NCI-H446 treated with DMSO at 0.1 percent for 48 hours (cell line): ENCODE data around the gene DHX29.

Experiments used
- DNase-seq: peaks from one replicate; lab custom pipeline; 2025; lab: John Stamatoyannopoulos, UW

DHX29 gene

DNA sequence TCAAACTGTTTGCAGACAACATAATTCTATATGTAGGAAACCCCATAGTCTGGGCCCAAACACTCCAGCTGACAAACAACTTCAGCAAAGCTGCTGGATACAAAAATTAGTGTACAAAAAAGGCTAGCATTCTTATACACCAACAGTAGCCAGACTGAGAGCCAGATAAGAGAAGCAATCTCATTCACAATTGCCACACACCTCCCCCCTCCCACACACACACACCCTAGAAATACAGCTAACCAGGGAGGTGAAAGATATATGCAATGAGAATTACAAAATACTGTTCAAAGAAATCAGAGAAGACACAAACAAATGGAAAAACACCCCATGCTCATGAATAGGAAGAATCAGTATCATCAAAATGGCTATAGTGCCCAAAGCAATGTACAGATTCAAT is 9.3 kb upstream of the DHX29 start:
- no peak for DNase-seq

DNA sequence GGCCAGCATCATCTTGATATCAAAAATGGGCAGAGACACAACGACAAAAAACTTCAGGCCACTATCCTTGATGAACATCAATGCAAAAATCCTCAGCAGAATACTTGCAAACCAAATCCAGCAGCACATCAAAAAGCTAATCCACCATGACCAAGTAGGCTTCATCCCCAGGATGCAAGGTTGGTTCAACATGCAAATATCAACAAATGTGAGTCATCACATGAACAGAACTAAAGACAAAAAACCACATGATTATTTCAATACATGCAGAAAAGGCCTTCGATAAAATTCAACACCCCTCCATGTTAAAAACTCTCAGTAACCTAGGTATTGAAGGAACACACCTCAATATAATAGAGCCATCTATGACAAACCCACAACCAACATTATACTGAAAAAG is 8.8 kb upstream of the DHX29 start:
- DNase-seq = no peak

DNA sequence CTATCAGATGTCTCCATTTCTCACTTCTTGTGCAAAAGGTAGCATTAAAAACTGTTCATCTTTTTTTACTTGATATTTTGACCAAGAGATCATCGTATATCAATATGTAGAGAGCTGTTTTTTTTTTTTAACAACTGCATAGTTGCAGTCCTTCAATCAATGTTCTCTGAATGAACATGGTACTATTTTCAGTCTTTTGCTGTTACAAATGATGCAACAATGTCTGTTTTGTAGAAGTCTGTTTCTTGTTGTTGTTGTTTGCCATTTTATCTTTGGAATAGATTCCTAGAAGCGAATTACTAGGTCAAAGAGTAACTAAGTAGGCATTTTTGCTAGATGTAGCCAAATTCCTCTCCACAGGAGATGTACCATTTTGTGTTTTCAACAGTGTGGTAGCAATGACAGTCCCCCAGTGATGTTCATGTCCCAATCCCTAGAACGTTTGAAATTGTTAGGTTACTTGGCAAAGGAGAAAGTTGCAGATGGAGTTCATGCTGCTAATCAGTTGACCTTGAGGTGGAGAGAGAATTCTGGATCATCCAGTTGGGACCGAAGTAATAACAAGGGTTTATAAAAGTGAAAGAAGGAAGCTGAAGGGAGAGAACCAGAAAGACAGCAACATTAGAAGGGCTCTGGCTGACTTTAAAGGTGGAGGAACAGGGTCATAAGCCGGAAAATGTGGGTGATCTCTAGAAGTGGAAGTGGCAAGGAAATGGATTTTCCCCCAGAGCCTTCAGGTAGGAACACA is 6.5 kb upstream of the DHX29 start:
- no peak for DNase-seq

DNA sequence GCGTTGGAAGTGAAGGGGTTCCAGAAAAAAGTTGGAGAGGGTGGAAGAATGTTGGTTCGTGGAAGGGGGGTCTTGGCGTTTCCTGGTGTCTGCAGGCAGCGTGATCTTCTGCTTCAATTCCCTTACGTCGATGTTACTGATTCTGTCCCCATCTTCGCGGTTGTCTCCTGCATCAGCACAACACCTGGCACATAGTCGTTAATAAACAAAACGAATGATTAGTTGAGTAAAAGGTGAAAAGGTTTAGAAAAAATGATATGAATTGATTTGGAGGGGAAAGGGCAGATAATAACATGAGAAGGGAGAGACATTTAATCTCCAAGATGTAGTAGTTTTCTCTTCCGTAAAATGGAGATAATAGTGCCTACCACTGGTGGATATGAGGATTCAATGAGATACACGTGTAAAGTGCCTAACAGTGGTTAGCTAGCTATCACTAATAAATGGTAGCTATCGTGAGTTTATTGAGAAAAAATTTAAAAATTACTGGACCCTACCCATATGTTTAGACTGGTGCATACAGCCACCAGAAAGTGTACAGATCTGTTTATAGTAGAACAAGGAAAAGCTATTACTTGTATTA is 851 bp upstream of the DHX29 start:
- no peak for DNase-seq

DNA sequence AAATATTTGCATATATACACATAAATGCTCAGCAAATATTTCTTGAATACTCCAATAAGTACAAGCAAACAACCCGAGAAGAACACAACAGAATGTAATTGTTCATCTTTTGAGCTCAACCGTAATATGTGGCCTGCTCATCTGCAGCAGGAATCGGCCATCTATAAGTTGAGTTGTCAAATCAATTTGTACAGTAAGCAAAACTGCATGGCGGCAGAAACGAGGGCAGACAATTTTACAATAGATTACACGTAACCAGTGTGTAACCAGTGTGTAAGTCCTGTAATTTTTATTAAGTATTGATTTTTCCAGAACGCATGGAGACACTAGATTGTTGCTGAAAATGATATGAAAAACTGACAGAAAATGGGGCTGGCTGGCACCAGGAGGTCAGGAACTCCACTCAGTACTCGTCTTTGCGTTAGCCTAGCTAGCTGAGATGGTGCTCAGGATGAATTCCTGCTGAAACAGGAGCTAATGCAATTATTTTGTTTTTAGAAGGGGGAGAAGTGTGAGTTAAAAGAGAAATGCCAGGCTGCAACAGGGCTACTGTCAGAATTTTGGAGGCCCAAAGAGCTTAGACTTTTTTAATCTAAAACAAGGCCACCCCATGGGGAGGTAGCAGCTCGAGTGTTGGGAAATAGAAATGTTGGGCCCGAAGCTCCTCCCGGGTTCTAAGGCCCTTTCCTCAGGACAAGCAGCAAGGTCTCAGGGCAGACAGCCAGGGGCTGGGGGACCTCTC is 682 bp downstream of the DHX29 start:
- DNase-seq = no peak

DNA sequence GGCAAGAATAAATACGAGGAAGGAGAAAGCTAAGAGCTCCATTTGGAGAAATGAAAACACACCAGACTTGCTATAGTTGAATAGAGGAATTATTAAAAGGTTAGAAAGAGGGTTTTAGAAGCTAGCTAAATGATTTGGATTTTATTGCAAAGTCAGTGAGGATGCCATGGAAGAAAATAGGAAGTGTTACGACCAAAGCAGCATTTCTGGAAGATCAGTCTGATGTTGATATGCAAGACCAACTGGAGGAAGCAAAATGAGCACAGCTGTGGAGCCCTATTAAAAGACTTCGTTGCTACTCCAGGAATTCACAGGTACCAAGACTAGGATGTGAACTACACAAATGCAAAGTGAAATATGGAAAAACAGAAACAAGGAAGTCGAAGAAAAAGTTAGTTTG is 2.1 kb downstream of the DHX29 start:
- DNase-seq = no peak

DNA sequence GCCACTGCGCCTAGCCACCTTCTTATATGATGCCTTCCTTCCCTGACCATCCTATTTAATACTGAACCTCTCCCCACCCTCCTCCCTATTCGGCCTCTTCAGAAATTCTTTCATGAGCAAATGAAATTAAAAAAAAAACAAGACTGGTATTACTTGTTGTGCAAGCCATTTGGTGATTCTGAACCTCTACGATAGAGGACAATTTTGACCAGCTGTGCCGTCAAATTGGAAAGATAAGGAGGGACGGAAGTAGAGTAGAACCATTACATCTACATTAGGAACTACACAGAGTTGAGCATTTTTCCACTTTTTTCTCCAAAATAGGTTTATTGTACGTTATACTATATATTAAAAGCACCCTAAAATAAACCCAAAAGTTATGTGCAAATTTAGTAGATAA is 2.9 kb downstream of the DHX29 start:
- DNase-seq = no peak

DNA sequence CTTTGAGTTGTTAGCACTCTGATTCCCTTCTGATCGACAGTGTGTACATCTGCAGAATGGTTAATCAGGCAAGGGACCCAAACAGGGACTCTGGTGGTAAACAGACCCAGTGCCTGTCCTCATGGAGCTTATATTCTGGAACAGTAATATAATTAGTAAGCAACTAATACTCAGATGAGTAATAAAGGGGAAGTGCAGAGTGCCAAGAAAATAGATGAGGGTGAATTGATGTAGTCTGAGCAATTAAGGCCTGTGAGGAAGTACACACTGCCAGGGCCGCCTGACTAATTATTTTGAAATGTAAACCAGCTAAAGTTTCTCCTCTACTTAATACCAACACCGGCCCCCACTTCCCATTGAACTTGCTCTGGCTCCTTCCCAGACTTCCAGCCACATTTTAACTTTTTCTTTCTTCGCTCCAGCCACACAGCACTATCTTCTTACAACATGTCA is 4.2 kb downstream of the DHX29 start:
- DNase-seq = no peak

DNA sequence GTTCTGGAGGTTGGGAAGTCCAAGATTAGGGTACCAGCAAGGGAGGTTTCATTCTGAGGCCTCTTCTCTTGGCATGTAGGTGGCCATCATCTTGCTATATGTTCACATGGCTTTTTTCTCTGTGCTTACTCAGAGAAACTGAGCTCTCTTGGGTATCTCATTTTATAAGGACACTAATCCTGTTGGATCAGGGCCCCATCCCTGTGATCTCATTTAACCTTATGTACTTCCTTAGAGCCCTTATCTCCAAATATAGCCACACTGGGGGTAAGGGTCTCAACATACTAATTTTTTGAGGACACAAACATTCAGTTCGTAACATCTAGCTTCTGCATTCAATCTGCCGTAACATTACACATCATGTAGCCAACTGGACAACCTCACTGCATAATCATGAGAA is 6.6 kb downstream of the DHX29 start:
- no peak for DNase-seq

DNA sequence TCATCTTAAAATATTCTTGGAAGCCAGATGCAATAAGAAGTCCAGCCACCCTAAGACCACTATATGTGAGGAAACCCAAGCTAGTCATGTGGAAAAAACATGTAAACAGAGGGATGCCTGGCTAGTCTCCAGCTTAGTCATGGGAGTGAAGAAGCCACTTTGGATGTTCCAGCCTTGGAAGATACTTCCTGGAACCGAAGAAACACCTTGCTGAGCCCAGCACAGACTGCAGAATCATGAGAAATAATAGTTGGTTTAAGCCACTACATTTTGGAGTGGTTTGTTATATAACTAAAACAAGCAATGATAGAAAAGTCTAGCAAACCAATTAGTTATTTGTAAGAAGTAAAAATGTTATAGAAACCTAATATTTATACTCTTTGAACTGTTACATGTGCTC is 12.6 kb downstream of the DHX29 start:
- DNase-seq = no peak

DNA sequence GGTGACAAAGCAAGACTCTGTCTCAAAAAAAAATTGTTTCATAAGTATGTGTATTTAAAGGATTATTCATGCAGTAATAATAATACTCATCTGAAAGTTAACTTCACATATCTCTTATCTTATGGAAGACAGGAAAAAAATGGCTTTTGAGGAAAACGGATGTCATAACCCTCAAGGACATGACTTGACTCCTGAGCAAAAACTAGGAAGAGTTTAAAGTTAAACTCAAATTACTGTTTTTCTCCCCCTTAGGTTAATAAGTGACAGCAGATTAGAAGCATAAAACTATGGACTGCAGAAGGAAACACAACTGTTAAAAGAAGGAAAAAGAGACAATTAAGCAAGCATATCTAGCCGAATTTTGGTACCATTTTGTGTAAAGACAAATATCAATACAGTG is 16.5 kb downstream of the DHX29 start:
- DNase-seq = no peak

DNA sequence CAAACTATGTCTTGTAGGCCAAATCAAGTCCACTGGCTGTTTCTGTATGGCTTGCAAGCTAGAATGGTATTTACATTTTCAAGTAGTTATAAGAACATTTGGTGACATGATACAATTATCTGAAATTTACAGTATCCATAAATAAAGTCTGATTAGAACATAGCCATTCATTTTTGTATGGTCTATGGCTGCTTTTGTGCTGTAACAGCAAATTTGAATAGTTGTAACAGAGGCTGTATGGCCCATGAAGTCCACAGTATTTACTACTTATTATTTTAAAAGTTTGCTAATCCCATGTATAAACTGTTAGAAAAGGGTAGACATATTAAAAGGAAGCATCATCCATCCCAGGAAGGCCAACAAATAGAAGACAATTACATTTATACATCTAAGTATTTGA is 17.7 kb downstream of the DHX29 start:
- DNase-seq = no peak

DNA sequence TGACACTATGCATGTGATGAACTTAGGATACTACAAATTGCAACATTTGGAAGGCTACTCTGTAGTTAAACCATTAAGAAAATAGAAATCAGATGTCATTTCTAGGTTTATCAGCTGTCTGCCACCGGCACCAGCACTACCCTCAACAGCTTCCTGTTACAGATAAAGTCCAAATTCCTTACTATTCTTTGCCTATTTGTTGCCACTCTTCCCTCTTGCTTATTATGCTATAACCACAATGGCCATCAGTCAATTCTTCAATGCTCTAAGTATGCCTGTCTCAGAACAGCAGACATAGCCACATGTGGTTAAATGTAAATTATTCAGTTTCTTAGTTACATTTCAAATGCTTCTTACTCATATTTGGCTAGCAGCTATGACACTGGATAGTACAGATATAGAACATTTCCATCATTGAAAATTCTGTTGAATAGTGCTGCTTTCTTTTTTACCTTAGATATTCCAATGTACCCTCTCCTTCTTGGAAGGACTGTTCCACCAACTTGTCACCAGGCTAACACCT is 21.0 kb downstream of the DHX29 start:
- no peak for DNase-seq

DNA sequence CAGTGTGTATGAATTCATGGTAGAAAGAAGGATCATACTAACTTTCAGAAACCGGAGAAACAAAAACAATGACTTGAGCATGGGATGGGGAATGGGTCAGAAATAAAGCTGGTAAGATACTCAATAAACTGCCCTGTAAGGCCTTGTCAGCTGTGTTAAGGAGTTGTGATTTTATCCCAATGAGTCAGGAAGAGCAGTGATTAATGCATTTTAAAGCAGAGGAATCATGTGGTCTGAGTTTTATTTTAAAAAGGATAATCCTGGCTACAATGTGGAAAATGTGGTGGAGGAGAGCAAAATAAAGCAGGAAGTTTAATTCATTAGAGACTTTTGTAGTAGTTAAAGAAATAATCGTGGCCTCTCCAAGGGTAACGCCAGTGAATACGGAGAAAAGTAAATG is 28.7 kb downstream of the DHX29 start:
- no peak for DNase-seq

DNA sequence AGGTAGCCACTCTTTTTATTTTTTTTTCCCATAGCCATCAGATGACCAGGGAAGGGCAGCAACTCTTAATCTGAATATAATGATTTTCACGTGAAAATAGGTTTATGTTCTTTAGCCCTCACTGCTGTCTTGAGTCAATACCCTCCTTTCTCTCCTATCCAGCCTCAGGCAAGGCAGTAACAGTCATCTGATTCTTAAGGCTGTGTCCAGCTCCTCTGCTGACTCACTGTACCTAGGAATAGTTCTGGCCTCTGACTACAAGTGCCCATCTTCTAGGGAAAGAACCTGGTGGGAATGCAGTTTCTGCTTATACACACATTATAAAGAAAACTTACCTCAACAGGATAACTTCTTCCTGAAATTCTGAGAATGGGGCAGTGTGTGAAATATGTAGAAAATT is 30.7 kb downstream of the DHX29 start:
- no peak for DNase-seq

DNA sequence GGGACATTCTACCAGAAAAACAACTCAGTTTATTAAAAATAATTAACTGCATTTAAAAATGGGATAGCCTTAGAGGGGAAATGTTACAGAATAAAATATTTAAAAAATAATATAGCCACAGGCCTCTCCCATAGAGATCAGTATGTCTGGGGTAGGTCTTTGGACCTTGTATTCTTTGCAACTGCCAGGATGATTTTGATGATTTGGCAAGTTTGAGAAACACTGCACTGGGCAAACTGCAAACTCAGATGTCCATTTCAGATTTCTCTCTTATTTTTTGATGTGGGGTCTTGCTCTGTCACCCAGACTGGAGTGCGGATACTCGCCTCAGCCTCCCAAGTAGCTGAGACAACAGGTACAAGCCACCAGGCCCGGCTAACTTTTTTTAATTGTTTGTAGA is 49.2 kb downstream of the DHX29 start:
- no peak for DNase-seq

DNA sequence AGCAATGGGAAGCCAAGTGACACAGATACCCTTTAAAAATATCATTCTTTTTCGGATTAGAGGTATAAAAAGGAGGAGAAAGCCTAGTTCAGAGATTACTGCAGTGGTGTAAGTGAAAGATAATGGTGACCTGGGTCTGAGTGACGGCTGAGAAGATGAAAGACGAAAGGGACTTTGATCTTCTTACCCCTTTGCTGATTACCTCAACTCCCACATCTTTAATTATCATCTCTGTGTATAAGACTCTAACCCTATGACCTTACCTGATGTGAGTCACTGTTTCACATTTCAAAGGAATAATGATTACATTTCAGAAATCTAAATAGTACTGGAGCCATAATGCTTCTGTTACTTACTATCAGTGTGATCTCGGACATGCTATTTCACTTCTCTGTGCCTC is 52.7 kb downstream of the DHX29 start:
- DNase-seq = no peak

DNA sequence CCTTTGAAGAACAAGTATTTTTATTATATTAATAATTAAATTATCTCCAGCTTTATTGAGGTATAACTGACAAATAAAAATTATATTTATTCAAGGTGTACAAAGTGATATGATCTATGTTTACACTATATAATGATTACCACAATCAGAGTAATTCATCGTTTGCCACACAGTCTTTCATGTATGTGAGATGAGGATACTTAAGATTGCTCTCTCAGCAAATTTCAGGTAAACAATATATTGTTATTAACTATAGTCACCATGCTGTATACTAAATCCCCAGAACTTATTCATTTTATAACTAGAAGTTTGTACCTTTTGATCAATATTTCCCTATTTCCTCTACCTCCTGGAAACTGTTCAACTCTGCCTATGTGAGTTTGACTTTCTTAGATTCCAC is 57.4 kb downstream of the DHX29 start:
- DNase-seq = no peak

DNA sequence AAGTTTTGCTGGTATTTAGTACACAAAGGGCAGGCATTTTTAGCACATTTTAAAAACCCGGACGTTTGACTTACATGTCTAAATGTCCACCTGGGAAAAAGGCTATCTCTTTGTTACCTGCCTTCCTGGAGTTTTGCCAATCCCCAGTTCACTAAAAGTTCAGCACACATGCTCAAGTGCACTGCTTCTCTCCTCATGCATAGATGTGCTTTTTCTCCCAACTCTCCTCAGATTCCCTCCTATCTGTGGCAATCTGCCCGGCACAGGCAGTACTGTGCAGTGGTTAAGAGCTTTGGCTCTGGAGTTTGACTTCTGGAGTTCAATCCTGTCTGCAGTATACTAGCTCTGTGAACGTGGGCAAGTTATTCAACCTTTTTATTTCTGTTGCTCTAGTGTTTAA is 65.7 kb downstream of the DHX29 start:
- no peak for DNase-seq

DNA sequence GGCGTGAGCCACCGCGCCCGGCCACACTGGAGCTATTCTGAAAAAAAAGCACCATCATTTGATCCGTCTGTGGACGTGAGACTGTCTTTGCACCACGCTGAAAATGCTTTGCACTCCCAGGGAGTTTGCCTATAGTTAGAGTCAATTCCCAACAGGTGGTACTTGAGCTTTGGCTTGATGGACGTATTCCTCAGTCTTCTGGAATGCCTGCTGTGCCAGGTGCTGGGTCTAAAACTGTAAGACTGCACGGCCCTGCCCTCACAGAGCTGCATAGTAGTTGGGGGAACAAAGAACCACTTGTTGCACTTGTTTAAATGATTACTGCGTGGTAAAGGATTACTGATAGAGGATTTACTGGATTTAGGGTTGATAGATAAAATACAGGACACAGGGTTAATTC is 70.7 kb downstream of the DHX29 start:
- no peak for DNase-seq

DNA sequence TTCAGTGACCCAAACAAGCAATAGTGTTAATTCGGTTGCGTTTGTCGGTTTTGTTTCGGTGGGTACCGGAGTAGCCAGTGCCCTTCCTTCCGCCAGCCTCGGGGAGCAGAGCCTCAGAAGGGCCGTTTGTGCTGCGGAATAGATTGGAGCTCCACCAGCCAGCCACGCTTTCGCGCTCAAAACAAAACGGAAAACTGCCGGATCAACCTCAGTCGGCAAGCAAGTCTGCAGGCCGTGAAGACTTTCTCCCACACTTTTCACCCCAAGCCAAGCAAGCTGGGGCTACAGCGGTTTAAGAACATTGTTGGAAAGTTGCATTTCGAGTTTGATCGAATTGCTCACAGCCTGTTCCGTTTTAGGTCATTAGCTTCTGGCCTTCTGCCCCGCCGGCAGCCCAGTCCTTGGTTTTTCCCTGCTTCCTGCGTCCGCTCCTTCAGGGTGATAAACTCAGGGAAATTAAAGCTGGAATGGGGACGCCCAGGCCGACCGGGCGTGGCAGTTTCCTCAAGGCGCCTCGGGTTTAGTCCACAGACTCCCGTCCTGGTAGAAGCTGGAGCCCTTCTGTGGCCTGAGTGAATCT is 73.3 kb downstream of the DHX29 start:
- DNase-seq = no peak

DNA sequence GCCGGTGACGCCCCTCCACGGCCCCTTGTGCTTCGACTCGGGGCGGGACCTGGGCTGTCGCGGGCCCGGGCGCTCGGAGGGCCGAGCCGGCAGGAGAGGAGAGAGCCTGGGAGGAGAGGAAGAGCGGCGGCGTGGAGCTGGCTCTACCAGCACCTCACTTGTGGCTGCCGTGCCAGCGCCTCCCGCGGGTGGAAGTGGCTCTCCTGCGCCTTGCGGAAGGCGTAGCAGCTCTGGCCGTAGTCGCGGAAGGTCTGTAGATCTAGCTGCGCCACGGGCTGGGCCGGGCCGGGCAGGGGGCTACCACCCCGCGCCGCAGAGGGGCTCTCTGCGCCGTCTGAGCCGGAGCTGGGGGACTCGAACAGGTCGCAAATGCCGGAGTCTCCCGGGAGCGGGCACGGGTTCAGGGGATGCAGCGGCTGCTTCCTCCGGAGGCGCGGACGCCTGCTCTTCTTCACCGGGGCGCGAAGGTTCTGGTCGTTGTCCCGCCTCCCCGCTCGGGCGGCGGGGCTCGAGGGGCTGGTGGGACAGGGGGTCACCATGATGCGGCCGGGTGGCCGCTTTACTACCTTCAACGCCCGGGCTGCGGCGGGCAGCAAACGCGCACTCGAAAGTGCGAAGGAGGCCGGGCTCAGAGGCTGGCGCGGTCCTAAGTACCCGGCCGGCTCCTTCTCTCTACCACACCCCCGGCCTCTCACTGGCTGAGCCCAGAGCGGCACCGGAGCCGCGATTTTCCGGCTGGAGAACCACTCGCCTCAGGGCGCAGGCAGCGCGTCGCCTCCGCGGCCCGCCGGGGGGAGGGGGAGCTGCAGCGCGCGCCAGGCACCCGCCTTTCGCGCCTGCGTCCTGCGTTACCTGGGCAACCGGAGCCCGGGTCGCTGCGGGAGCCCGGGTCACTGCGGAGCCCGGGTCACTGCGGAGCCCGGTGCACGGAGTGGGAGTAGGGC is 74.2 kb downstream of the DHX29 start, which contains the start of gene CCNO:
TSS of gene CCNO (minus strand) at position 624 of the 944 bp plus-strand sequence. CDS start at position 539, 85 bp downstream.
- peak; percentile 63 for DNase-seq
